Stimulated activated CD4-positive, alpha-beta T cell treated with anti-CD3 and anti-CD28 coated beads, Interleukin-1b, Interleukin-23, amount 100 ng/mL, for 1 hour (primary cell): ENCODE data around the gene CLEC4C.
"Not testable (repeated sequence)": the region's sequence is repeated elsewhere in the genome, so short reads cannot be mapped to it uniquely, and the experiment has no call there.

Experiments used
- DNase-seq, 2 donors: peaks; one replicate each; pipeline ENCODE4 v3.0.0-alpha.2; 2020; ENCODE audit warnings: low read depth in 2 of 2

The CLEC4C gene

GRCh38 chr12:7747246-7747645 is at the start of gene CLEC4C:
Gene CLEC4C, minus strand, starts transcription at chr12:7747375. Its CDS starts 27 bp downstream, at chr12:7747348.
- DNase-seq: no peak

- no peak for DNase-seq
Observed at GRCh38 chr12:7793211-7793610, 46.0 kb upstream of the CLEC4C start.

GRCh38 chr12:7788884-7789528 is 41.8 kb upstream of the CLEC4C start, which contains the start of gene NANOG:
Gene NANOG, plus strand, starts transcription at chr12:7789402. Its CDS starts 213 bp downstream, at chr12:7789615.
- DNase-seq: not testable (repeated sequence)

GRCh38 chr12:7788294-7788660 is 41.1 kb upstream of the CLEC4C start:
- DNase-seq: no peak

- no peak for DNase-seq
Observed at GRCh38 chr12:7787574-7788293, 40.6 kb upstream of the CLEC4C start.

- no peak for DNase-seq
Observed at GRCh38 chr12:7784701-7785100, 37.5 kb upstream of the CLEC4C start.

GRCh38 chr12:7783433-7783832 is 36.3 kb upstream of the CLEC4C start:
- DNase-seq: not testable (repeated sequence)

GRCh38 chr12:7782055-7782454 is 34.9 kb upstream of the CLEC4C start:
- DNase-seq: no peak

- DNase-seq: no peak
Observed at GRCh38 chr12:7781274-7781673, 34.1 kb upstream of the CLEC4C start.

- DNase-seq: no peak
Observed at GRCh38 chr12:7769999-7770398, 22.8 kb upstream of the CLEC4C start.

GRCh38 chr12:7758766-7759140 is 11.6 kb upstream of the CLEC4C start:
- DNase-seq: no peak

- DNase-seq: no peak
Observed at GRCh38 chr12:7756993-7757392, 9.8 kb upstream of the CLEC4C start.

- DNase-seq: not testable (repeated sequence)
Observed at GRCh38 chr12:7755668-7756067, 8.5 kb upstream of the CLEC4C start.

GRCh38 chr12:7751941-7752922 is 5.1 kb upstream of the CLEC4C start:
- not testable (repeated sequence) for DNase-seq

- DNase-seq: no peak
Observed at GRCh38 chr12:7751394-7751793, 4.2 kb upstream of the CLEC4C start.

GRCh38 chr12:7750350-7750749 is 3.2 kb upstream of the CLEC4C start:
- DNase-seq: no peak

GRCh38 chr12:7749442-7749841 is 2.3 kb upstream of the CLEC4C start:
- DNase-seq: no peak

- DNase-seq: no peak
Observed at GRCh38 chr12:7748852-7749251, 1.7 kb upstream of the CLEC4C start.

- DNase-seq: no peak
Observed at GRCh38 chr12:7732993-7733392, 14.2 kb downstream of the CLEC4C start.

- no peak for DNase-seq
Observed at GRCh38 chr12:7731486-7731885, 15.7 kb downstream of the CLEC4C start.

- DNase-seq: not testable (repeated sequence)
Observed at GRCh38 chr12:7730984-7731383, 16.2 kb downstream of the CLEC4C start.

GRCh38 chr12:7729746-7730145 is 17.4 kb downstream of the CLEC4C start:
- DNase-seq: no peak
